Brain microvascular endothelial cell (primary cell): ENCODE results near the gene CEACAM18.
A peak's percentile ranks its signal among the peaks of the same experiment; 100 is the strongest.

ENCODE experiments used
- DNase-seq: peaks from one replicate; pipeline ENCODE4 v3.0.0-alpha.2; 2020
- H3K27ac ChIP-seq: fragments of 250-450 bp; sonication (Bioruptor Pico); 2 replicates; pipeline ENCODE4 v1.5.1; 2020; ENCODE audit warnings: mild to moderate bottlenecking, moderate library complexity
- H3K27me3 ChIP-seq: fragments of 250-450 bp; sonication (Bioruptor Pico); replicated peaks from 2 replicates; pipeline ENCODE4 v1.5.1; 2020; ENCODE audit warnings: mild to moderate bottlenecking
- H3K36me3 ChIP-seq: fragments of 250-450 bp; sonication (Bioruptor Pico); replicated peaks from 2 replicates; pipeline ENCODE4 v1.5.1; 2020; ENCODE audit warnings: mild to moderate bottlenecking
- H3K4me3 ChIP-seq: 2 replicates; pipeline ENCODE4 v1.5.1; 2011; ENCODE audit warnings: low read depth, mild to moderate bottlenecking, control low read depth, low read length, moderate library complexity
- in situ Hi-C: cut with HindIII; loops from 2 replicates; pipeline ENCODE4 v1.10.0; 2017; ENCODE audit warnings: low sequenced_read_pairs, low pct_ligation_motif_present
- TF ChIP-seq, protein P1 (sequence below): IDR thresholded peaks from 2 replicates; pipeline ENCODE4 v1.5.1; 2011; ENCODE audit warnings: low read depth, mild to moderate bottlenecking, moderate library complexity, low read length, control low read depth, inconsistent platforms; ENCODE audit errors: missing control alignments

The CEACAM18 gene

GRCh38 chr19:51529301-51529700, 51.0 kb downstream of the CEACAM18 start:
- in situ Hi-C loops, result no loop called here
- TF ChIP-seq, protein P1, sequence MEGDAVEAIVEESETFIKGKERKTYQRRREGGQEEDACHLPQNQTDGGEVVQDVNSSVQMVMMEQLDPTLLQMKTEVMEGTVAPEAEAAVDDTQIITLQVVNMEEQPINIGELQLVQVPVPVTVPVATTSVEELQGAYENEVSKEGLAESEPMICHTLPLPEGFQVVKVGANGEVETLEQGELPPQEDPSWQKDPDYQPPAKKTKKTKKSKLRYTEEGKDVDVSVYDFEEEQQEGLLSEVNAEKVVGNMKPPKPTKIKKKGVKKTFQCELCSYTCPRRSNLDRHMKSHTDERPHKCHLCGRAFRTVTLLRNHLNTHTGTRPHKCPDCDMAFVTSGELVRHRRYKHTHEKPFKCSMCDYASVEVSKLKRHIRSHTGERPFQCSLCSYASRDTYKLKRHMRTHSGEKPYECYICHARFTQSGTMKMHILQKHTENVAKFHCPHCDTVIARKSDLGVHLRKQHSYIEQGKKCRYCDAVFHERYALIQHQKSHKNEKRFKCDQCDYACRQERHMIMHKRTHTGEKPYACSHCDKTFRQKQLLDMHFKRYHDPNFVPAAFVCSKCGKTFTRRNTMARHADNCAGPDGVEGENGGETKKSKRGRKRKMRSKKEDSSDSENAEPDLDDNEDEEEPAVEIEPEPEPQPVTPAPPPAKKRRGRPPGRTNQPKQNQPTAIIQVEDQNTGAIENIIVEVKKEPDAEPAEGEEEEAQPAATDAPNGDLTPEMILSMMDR, result no peak
- H3K36me3 ChIP-seq, result no peaks in the 10 kb centered on the region
- no peak for DNase-seq
- H3K4me3 ChIP-seq, result no peak overlapping the region
- no peaks in the 10 kb centered on the region for H3K27me3 ChIP-seq
- no peak overlapping the region for H3K27ac ChIP-seq

DNA sequence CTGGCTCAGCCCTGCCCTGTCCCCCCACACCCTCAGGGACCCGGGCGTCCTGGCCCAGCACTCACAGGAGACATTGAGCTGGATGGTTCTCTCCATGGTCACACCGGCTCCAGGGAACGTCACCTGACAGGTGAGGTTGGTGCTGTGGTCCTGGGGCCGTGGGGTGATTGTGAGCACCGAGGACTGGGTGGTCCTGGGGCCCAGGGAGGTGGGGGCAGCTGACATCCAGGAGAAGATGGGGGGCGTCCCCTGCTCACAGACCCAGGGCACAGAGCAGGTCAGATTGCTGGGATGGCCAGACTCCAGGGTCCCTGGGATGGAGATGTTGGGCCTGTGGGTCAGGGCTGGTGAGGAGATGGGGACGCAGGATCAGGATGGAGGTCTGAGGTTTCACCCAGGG, 52.3 kb downstream of the CEACAM18 start:
- H3K4me3 ChIP-seq, result no peak overlapping the region
- in situ Hi-C loops, result no loop called here

GRCh38 chr19:51531349-51532315, 53.3 kb downstream of the CEACAM18 start, which contains the start of gene SIGLEC6:
Gene SIGLEC6, minus strand, starts transcription at chr19:51531670. Its CDS starts 22 bp downstream, at chr19:51531648.
- no peaks in the 10 kb centered on the region for H3K36me3 ChIP-seq
- no peak within 1 kb of the TSS for H3K27ac ChIP-seq
- no peaks in the 10 kb centered on the region for H3K27me3 ChIP-seq
- no peak for DNase-seq
- in situ Hi-C loops, result no loop called here
- H3K4me3 ChIP-seq, result no peak within 1 kb of the TSS
- TF ChIP-seq, protein P1, result no peak

More for the DNA sequence above, 52.3 kb downstream of the CEACAM18 start:
- TF ChIP-seq, protein P1, result no peak
- H3K27ac ChIP-seq, result no peak overlapping the region
- no peaks in the 10 kb centered on the region for H3K27me3 ChIP-seq
- no peak for DNase-seq
- H3K36me3 ChIP-seq, result no peaks in the 10 kb centered on the region

DNA sequence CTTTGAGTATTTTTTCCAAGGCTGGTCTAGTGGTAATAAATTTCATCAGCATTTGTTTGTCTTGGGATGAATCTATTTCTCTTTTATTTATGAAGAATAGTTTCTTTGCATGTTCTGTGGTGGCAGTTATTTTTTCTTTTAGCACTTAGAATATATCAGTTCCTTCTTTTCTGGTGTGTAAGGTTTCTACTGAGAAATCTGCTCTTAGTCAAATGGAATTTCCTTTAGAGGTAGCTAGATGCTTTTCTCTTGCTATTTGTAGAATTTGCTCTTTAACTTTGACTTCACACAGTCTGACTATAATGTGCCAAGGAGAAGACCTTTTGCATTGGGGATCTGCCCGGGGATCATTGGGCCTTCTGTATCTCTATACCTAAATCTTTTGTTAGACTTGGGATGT, 57.2 kb downstream of the CEACAM18 start:
- in situ Hi-C loops, result no loop called here
- Histone ChIP-seq H3K27me3 (no peaks in the 10 kb centered on the region), H3K27ac (peak overlapping the region; percentile 33), H3K36me3 (no peaks in the 10 kb centered on the region), H3K4me3 (no peak overlapping the region)
- DNase-seq, result no peak
- TF ChIP-seq, protein P1, result no peak

- TF ChIP-seq, protein P1, result no peak
- no peak for DNase-seq
- H3K36me3 ChIP-seq, result no peaks in the 10 kb centered on the region
- H3K27me3 ChIP-seq, result no peaks in the 10 kb centered on the region
- no peak overlapping the region for H3K27ac ChIP-seq
- in situ Hi-C loops, result no loop called here
- no peak overlapping the region for H3K4me3 ChIP-seq
These were observed 61.6 kb downstream of the CEACAM18 start for GRCh38 chr19:51539821-51540366.
